Testis (tissue), 3 donors: ENCODE measurements around the gene DNAJB8. TPM values are rescaled to one million over a fixed set of nuclear protein-coding genes. Genes with fewer than 3 reads are reported as not detected.

Experiments
- DNase-seq: peaks from one replicate; pipeline ENCODE4 v3.0.0-alpha.2; 2019
- H3K27ac ChIP-seq, 2 donors: fragments of 200-600 bp; sonication (generic); one replicate each; pipeline ENCODE4 v1.5.1; 2019
- H3K27me3 ChIP-seq: fragments of 200-600 bp; sonication (generic); one replicate; pipeline ENCODE4 v1.5.1; 2019
- H3K36me3 ChIP-seq: fragments of 200-600 bp; sonication (generic); one replicate; pipeline ENCODE4 v1.5.1; 2017; ENCODE audit warnings: low read depth; ENCODE audit errors: missing control alignments
- H3K4me1 ChIP-seq: fragments of 200-600 bp; sonication (generic); one replicate; pipeline ENCODE4 v1.5.1; 2019
- H3K4me3 ChIP-seq, 2 donors: fragments of 200-600 bp; sonication (generic); one replicate each; pipeline ENCODE4 v1.5.1; 2017 to 2019
- H3K9me3 ChIP-seq: fragments of 200-600 bp; sonication (generic); one replicate; pipeline ENCODE4 v1.5.1; 2017
- POLR2A ChIP-seq: fragments of 450-650 bp; IDR thresholded peaks from one replicate; pipeline ENCODE4 v1.6.1; 2017; ENCODE audit warnings: antibody characterized with exemption, mild to moderate bottlenecking, moderate library complexity
- WGBS, 2 donors: methylation state at CpG; one replicate each; pipeline ENCODE4 v1.1.5; 2018; 5-methylcytosine and 5-hydroxymethylcytosine counted together
- intact Hi-C: fragments of 100-400 bp; cut with DNase I; formaldehyde crosslinking; loops from one replicate; pipeline ENCODE4 v1.15.1; 2023; ENCODE audit warnings: low total_unique reads
- polyA plus RNA-seq: library from polyadenylated mRNA; stranded (reverse); fragments of 350-450 nt; fragmentation: Illumina TruSeq; extraction: RNeasy Lipid Tissue Mini Kit (QIAGEN cat#74804); gene quantifications from one replicate; pipeline ENCODE4 v1.2.3, GENCODE V29; 2014; ENCODE audit warnings: low read depth, low replicate concordance; ENCODE audit not compliant: insufficient read depth
- total RNA-seq, 2 donors: library from RNA; depleted of rRNA; stranded (reverse); fragments of >200 nt; gene quantifications; one replicate each; pipeline ENCODE4 v1.2.3, GENCODE V29; 2016
- TF ChIP-seq, protein P1 (sequence below), 3 experiments: fragments of 450-650 bp in 2 of 3; fragments of 200-600 bp in 1 of 3; sonication (generic) in 1 of 3; IDR thresholded peaks; one replicate each; pipeline ENCODE4 v1.5.1; 2016 to 2019; ENCODE audit warnings: antibody characterized with exemption in 3 of 3, mild to moderate bottlenecking in 2 of 3, moderate library complexity in 1 of 3

DNAJB8 gene
- total and polyA plus RNA-seq, 3 donors from 2014 or later: 18.3 to 75.0 (median 46.0) TPM

DNA sequence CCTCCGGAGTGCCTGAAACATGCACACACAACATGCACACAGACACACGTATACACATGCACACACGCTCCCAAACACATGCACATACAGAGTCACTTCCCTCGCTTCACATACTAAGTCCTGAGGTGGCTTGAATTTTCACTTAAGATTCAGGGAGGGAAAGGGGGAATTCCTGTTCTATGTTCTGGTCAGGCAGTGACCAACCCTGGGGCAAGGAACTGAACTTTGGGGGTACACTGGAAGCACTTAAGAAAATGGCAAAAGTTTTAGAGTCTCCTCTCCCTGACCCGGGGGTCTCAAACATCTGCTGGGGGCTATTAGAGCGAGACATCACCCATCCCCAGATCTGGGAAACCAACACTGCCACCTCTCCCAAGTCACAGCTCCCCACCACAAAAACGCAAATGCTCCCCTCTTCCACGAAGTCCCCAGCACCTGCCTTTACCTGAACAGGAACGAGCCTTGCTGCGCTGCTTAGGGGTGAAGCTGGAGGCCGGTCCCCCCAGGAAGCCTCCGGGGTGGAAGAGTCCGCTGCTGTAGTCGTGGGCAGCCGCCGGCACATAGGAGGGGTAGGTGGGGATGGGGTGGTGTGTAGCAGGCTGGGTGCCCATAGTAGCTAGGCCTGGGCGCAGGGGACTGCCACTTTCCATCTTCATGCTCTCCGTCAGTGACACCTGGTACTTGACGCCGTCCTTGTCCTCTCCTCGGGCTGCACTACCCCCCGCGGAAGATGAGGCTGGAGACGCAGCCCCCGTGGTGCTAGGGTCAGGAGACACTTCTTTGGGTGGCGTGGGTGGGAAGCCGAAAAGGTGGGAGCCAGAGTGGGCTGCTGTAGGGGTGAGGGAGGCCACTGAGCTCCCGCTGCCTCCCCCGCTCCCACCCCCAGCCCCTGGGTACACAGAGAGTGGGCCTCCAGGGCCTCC is 18.9 kb upstream of the DNAJB8 start:
- H3K4me3 ChIP-seq: no peak overlapping the region
- intact Hi-C loops: no loop called here
- no peaks in the 10 kb centered on the region for H3K9me3 ChIP-seq
- no peaks in the 10 kb centered on the region for H3K36me3 ChIP-seq
- peaks cover 30% of the 10 kb centered on the region for H3K4me1 ChIP-seq
- WGBS, 2 donors: 29 to 35% methylated on average over 17 to 29 of the region's 29 CpGs
- no peaks in the 10 kb centered on the region for H3K27me3 ChIP-seq
- no peak for DNase-seq
- TF ChIP-seq POLR2A: no peak
- TF ChIP-seq, protein P1, sequence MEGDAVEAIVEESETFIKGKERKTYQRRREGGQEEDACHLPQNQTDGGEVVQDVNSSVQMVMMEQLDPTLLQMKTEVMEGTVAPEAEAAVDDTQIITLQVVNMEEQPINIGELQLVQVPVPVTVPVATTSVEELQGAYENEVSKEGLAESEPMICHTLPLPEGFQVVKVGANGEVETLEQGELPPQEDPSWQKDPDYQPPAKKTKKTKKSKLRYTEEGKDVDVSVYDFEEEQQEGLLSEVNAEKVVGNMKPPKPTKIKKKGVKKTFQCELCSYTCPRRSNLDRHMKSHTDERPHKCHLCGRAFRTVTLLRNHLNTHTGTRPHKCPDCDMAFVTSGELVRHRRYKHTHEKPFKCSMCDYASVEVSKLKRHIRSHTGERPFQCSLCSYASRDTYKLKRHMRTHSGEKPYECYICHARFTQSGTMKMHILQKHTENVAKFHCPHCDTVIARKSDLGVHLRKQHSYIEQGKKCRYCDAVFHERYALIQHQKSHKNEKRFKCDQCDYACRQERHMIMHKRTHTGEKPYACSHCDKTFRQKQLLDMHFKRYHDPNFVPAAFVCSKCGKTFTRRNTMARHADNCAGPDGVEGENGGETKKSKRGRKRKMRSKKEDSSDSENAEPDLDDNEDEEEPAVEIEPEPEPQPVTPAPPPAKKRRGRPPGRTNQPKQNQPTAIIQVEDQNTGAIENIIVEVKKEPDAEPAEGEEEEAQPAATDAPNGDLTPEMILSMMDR (IDR thresholded peaks at IDR 0.05): no peak
- H3K27ac ChIP-seq: no peak overlapping the region

DNA sequence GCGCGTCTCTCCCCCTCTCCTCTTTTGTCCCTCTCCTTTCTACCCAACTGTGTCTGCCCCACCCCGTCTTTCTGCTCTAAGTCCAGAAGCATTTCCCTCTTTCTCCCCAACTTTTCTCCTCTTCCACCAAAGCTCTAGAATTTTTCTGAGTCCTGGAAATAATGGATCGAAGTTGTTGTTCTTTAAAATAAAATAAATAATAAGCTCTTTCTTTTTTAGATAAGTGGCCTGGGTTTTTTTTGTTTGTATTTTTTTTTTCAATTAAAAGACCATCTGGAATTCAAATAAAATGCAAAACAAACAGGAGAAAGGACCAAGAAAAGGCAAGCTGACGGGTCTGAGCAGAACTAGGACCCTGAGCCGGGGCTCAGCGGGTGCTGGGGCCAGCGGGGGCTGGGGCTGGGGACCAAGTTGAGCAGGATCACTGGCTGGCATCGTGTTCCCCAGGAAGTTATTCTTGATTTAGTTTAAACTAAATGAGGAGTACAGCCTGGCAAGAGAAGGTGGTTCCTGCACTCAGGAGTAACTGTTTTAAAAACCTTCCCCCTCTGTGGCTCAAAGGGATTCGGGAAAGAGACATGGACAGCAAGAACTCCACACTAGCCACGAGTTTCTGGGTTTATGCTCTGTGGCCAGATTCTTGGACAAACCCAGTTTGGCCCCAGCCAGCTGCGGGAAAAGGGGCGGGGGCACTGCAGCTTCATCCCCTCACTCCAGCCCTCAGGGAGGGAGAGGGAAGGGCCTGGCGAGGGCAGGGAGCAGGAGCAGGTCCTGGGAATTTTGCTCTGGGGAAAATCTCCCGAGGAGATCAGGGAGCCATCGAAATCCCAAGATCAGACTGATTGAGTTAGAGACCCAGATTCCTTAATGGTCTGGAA is 18.0 kb upstream of the DNAJB8 start:
- Histone ChIP-seq H3K4me1 (peaks cover 22% of the 10 kb centered on the region), H3K36me3 (no peaks in the 10 kb centered on the region), H3K27ac (no peak overlapping the region), H3K9me3 (no peaks in the 10 kb centered on the region), H3K4me3 (no peak overlapping the region), H3K27me3 (no peaks in the 10 kb centered on the region)
- intact Hi-C loops: no loop called here
- no peak for DNase-seq
- TF ChIP-seq, protein P1 (IDR thresholded peaks at IDR 0.05): no peak
- no peak for TF ChIP-seq POLR2A
- WGBS, 2 donors: 40 to 44% methylated on average over 16 of the region's 16 CpGs

GRCh38 chr3:128483657-128484403 is 17.1 kb upstream of the DNAJB8 start:
- Histone ChIP-seq H3K27me3 (no peaks in the 10 kb centered on the region), H3K36me3 (no peaks in the 10 kb centered on the region), H3K4me1 (peaks cover 14% of the 10 kb centered on the region), H3K27ac (no peak overlapping the region), H3K4me3 (no peak overlapping the region), H3K9me3 (no peaks in the 10 kb centered on the region)
- WGBS, 2 donors: 29 to 33% methylated on average over 19 to 26 of the region's 26 CpGs
- TF ChIP-seq POLR2A: no peak
- TF ChIP-seq, protein P1 (IDR thresholded peaks at IDR 0.05): no peak
- intact Hi-C loops: no loop called here
- no peak for DNase-seq

- no peaks in the 10 kb centered on the region for H3K9me3 ChIP-seq
- no peaks in the 10 kb centered on the region for H3K36me3 ChIP-seq
- TF ChIP-seq, protein P1 (IDR thresholded peaks at IDR 0.05): no peak
- TF ChIP-seq POLR2A: no peak
- intact Hi-C loops: no loop called here
- H3K4me1 ChIP-seq: peaks cover 7% of the 10 kb centered on the region
- WGBS, 2 donors: 29 to 43% methylated on average over 29 to 33 of the region's 33 CpGs
- no peak overlapping the region for H3K4me3 ChIP-seq
- no peaks in the 10 kb centered on the region for H3K27me3 ChIP-seq
- no peak for DNase-seq
- H3K27ac ChIP-seq: no peak overlapping the region
Observed at GRCh38 chr3:128482666-128483656, 16.3 kb upstream of the DNAJB8 start.
